Measurements from ENCODE around the gene SRP72. TPM values are rescaled to one million over a fixed set of nuclear protein-coding genes. Genes with fewer than 3 reads are reported as not detected.

The SRP72 gene
- total RNA-seq, 1 experiment from 2014 or later = 146 TPM

- Histone ChIP-seq H3K4me1 (ENCODE audit: control insufficient read depth in 1 of 2, insufficient read depth in 2 of 2, low read length in 2 of 2) (no peaks in the 10 kb centered on the region), H4K20me1 (ENCODE audit: insufficient read depth) (peaks cover 70% of the 10 kb centered on the region), H3K27me3 (ENCODE audit: insufficient read depth, low read length) (no peaks in the 10 kb centered on the region), H3K79me2 (ENCODE audit: insufficient read depth, low read length) (peaks cover 100% of the 10 kb centered on the region), H3K27ac (ENCODE audit: low read depth, low read length) (no peak overlapping the region), H3K9me3 (ENCODE audit: control insufficient read depth in 1 of 2, insufficient read depth in 1 of 2, low read depth in 1 of 2, low read length in 2 of 2) (no peaks in the 10 kb centered on the region), H3K9ac (ENCODE audit: low read length) (no peak overlapping the region), H2AFZ (ENCODE audit: low read depth, low read length, poor library complexity, severe bottlenecking) (no peak overlapping the region), H3K9me2 (ENCODE audit: insufficient read depth) (no peaks in the 10 kb centered on the region), H3K36me3 (ENCODE audit: control insufficient read depth in 1 of 2, insufficient read depth in 2 of 2, low read length in 2 of 2) (0 out of 4 replicates have a peak, but pooled peaks cover 0 to 4% of the 10 kb centered on the region in 2 experiments), H3K4me2 (ENCODE audit: low read length) (no peak overlapping the region), H3K4me3 (replicated peaks in 1 of 2; ENCODE audit: low read depth in 1 of 2, low read length in 2 of 2) (no peak overlapping the region)
- no TSS peak for BruUV-seq (replicated peaks)
- DNase-seq (ENCODE audit: low read depth, low spot score) (no peak), ATAC-seq (no peak)
- intact Hi-C loops (cut with micrococcal nuclease) = loop anchor here (2.0 kb wide), 1 partner anchor 413 kb away; no protein-coding TSS in a partner anchor
- RAD21 ChIA-PET (ENCODE audit: low non-redundant PET in 1 of 2, low total read pairs in 2 of 2, uncharacterized antibody in 2 of 2, unreplicated experiment in 2 of 2) = no interaction called here
- POLR2A ChIA-PET = interaction anchor here (1.7 to 2.5 kb wide), 2 partner anchors 12 to 37 kb away, joined by 5 to 9 read pairs; partner anchors contain the start of genes AASDH, PAICS and PPAT
- CTCF ChIA-PET = interaction anchor here (1.0 to 1.3 kb wide), 3 partner anchors 11 to 376 kb away, joined by 3 to 5 read pairs (median 3); partner anchors contain the start of genes PAICS and PPAT
- no peak for TF ChIP-seq CTCF (IDR thresholded peaks at IDR 0.05 in 2 of 3, conservative IDR thresholded peaks at IDR 0.05 in 1 of 3; ENCODE audit: borderline replicate concordance in 1 of 3, insufficient read depth in 1 of 3, low read depth in 2 of 3, low read length in 2 of 3)
Measured at GRCh38 chr4:56424176-56424575, 43.2 kb upstream of the SRP72 start.

GRCh38 chr4:56424697-56425514, 42.5 kb upstream of the SRP72 start:
- ChIA-PET POLR2A (interaction anchor here (1.0 kb wide), 1 partner anchor 11 kb away, joined by 4 read pairs; the partner anchor contains the start of genes PAICS and PPAT), CTCF (interaction anchor here (0.7 to 1.6 kb wide), 9 partner anchors 9 to 412 kb away, joined by 3 to 13 read pairs (median 4); partner anchors contain the start of genes AASDH, PAICS and PPAT), RAD21 (ENCODE audit: low non-redundant PET in 1 of 2, low total read pairs in 2 of 2, uncharacterized antibody in 2 of 2, unreplicated experiment in 2 of 2) (no interaction called here)
- Histone ChIP-seq H3K4me3 (replicated peaks in 1 of 2; ENCODE audit: low read depth in 1 of 2, low read length in 2 of 2) (no peak overlapping the region), H3K9ac (ENCODE audit: low read length) (no peak overlapping the region), H4K20me1 (ENCODE audit: insufficient read depth) (peaks cover 66% of the 10 kb centered on the region), H3K4me2 (ENCODE audit: low read length) (no peak overlapping the region), H3K9me3 (ENCODE audit: control insufficient read depth in 1 of 2, insufficient read depth in 1 of 2, low read depth in 1 of 2, low read length in 2 of 2) (no peaks in the 10 kb centered on the region), H3K27me3 (ENCODE audit: insufficient read depth, low read length) (no peaks in the 10 kb centered on the region), H3K4me1 (ENCODE audit: control insufficient read depth in 1 of 2, insufficient read depth in 2 of 2, low read length in 2 of 2) (no peaks in the 10 kb centered on the region), H3K27ac (ENCODE audit: low read depth, low read length) (no peak overlapping the region), H2AFZ (ENCODE audit: low read depth, low read length, poor library complexity, severe bottlenecking) (no peak overlapping the region), H3K79me2 (ENCODE audit: insufficient read depth, low read length) (peaks cover 100% of the 10 kb centered on the region), H3K9me2 (ENCODE audit: insufficient read depth) (no peaks in the 10 kb centered on the region), H3K36me3 (ENCODE audit: control insufficient read depth in 1 of 2, insufficient read depth in 2 of 2, low read length in 2 of 2) (0 out of 4 replicates have a peak, but pooled peaks cover 0 to 4% of the 10 kb centered on the region in 2 experiments)
- DNase-seq (ENCODE audit: low read depth, low spot score) (no peak), ATAC-seq (no peak)
- no TSS peak for BruUV-seq (replicated peaks)
- TF ChIP-seq EZH2phosphoT487 (IDR thresholded peaks at IDR 0.05; ENCODE audit: borderline replicate concordance) (no peak), CTCF (IDR thresholded peaks at IDR 0.05 in 2 of 3, conservative IDR thresholded peaks at IDR 0.05 in 1 of 3; ENCODE audit: borderline replicate concordance in 1 of 3, insufficient read depth in 1 of 3, low read depth in 2 of 3, low read length in 2 of 3) (peak; percentile 38 to 73 (median 67); a peak in 5 of 6 replicates), FOSL1 (IDR thresholded peaks at IDR 0.05; ENCODE audit: low read depth) (no peak), RAD21 (IDR thresholded peaks at IDR 0.05; ENCODE audit: low read depth) (peak; percentile 47)
- intact Hi-C loops (cut with micrococcal nuclease) = loop anchor here (2.0 to 5.0 kb wide), 2 partner anchors 377 to 412 kb away; no protein-coding TSS in a partner anchor
